Tibial artery (tissue), 4 donors: ENCODE results near the gene PPP1R9B.
A peak's percentile ranks its signal among the peaks of the same experiment; 100 is the strongest.

Experiments
- DNase-seq, 2 donors: peaks; one replicate each; pipeline ENCODE4 v3.0.0-alpha.2; 2019
- H3K27ac ChIP-seq, 2 donors: fragments of 200-600 bp; sonication (generic) in 1 of 2; 1 replicate in 1 of 2; 2 replicates in 1 of 2; pipeline ENCODE4 v1.5.1; 2018 to 2019; ENCODE audit warnings: mild to moderate bottlenecking in 1 of 2
- H3K27me3 ChIP-seq, 2 donors: fragments of 200-600 bp; sonication (generic) in 1 of 2; one replicate each; pipeline versions ENCODE4 v1.5.1 to v1.6.0; 2016 to 2019
- H3K36me3 ChIP-seq, 3 donors: fragments of 200-600 bp; sonication (generic) in 2 of 3; one replicate each; pipeline ENCODE4 v1.5.1; 2016 to 2019; ENCODE audit warnings: mild to moderate bottlenecking in 2 of 3
- H3K4me1 ChIP-seq, 4 donors: fragments of 200-600 bp; sonication (generic) in 2 of 4; 1 replicate in 3 of 4; 2 replicates in 1 of 4; pipeline ENCODE4 v1.5.1; 2016 to 2019
- H3K4me3 ChIP-seq, 2 donors: fragments of 200-600 bp; sonication (generic) in 1 of 2; 1 replicate in 1 of 2; 2 replicates in 1 of 2; pipeline ENCODE4 v1.5.1; 2018 to 2019; ENCODE audit warnings: mild to moderate bottlenecking in 2 of 2
- H3K9me3 ChIP-seq, 3 donors: fragments of 200-600 bp; sonication (generic) in 1 of 3; one replicate each; pipeline ENCODE4 v1.5.1; 2016 to 2019
- CTCF ChIP-seq, 2 experiments: fragments of 200-600 bp in 1 of 2; fragments of 450-650 bp in 1 of 2; IDR thresholded peaks; one replicate each; pipeline ENCODE4 v1.5.1; 2017 to 2019; ENCODE audit warnings: antibody characterized with exemption in 2 of 2, mild to moderate bottlenecking in 1 of 2, moderate library complexity in 1 of 2
- intact Hi-C: fragments of 100-400 bp; cut with DNase I; formaldehyde crosslinking; loops from one replicate; pipeline ENCODE4 v1.15.0; 2023; ENCODE audit warnings: low total_unique reads

The PPP1R9B gene

GRCh38 chr17:50097926-50098325 is 52.6 kb downstream of the PPP1R9B start:
- no peaks in the 10 kb centered on the region for H3K9me3 ChIP-seq
- DNase-seq = no peak
- intact Hi-C loops = loop anchor here (5.0 kb wide), 1 partner anchor 99 kb away; no protein-coding TSS in a partner anchor
- TF ChIP-seq CTCF (IDR thresholded peaks at IDR 0.05) = no peak
- peak overlapping the region in 1 of 2 donors; percentile 96 for H3K27ac ChIP-seq
- H3K27me3 ChIP-seq = no peaks in the 10 kb centered on the region
- H3K4me1 ChIP-seq = peaks cover 0 to 67% (median 54%) of the 10 kb centered on the region in 4 donors
- peaks cover 19 to 51% (median 28%) of the 10 kb centered on the region in 3 donors for H3K36me3 ChIP-seq
- H3K4me3 ChIP-seq = no peak overlapping the region

DNA sequence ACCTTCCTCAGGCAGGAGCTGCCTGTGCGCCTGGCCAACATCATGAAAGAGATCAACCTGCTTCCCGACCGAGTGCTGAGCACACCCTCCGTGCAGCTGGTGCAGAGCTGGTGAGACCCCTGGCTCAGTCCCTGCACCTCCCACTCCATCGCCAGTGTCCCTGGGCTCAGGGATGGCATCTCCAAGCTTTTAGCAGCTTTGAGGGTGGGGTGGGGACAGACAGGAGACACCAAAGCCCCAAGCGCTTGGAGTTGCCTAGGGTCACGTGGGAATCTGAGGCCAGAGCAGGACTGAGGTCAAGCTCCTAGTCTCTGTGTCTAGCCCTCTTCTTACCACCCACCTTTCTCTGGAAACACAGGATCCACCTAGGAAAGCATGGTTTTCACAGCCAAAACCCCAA is 53.0 kb downstream of the PPP1R9B start:
- Histone ChIP-seq H3K27me3 (no peaks in the 10 kb centered on the region), H3K9me3 (no peaks in the 10 kb centered on the region), H3K36me3 (peaks cover 19 to 49% (median 28%) of the 10 kb centered on the region in 3 donors), H3K4me3 (no peak overlapping the region), H3K4me1 (peaks cover 0 to 62% (median 49%) of the 10 kb centered on the region in 4 donors), H3K27ac (peak overlapping the region; percentile 87 to 96)
- DNase-seq = no peak
- intact Hi-C loops = loop anchor here (5.0 kb wide), 1 partner anchor 100 kb away; no protein-coding TSS in a partner anchor
- TF ChIP-seq CTCF (IDR thresholded peaks at IDR 0.05) = no peak

GRCh38 chr17:50096758-50097157 is 53.7 kb downstream of the PPP1R9B start:
- Histone ChIP-seq H3K27ac (peak overlapping the region; percentile 87 to 96), H3K4me3 (peak overlapping the region; percentile 77 to 89), H3K36me3 (peaks cover 19 to 46% (median 28%) of the 10 kb centered on the region in 3 donors), H3K9me3 (no peaks in the 10 kb centered on the region), H3K4me1 (peaks cover 0 to 55% (median 42%) of the 10 kb centered on the region in 4 donors), H3K27me3 (no peaks in the 10 kb centered on the region)
- intact Hi-C loops = loop anchor here (5.0 kb wide), 1 partner anchor 101 kb away; no protein-coding TSS in a partner anchor
- no peak for DNase-seq
- no peak for TF ChIP-seq CTCF (IDR thresholded peaks at IDR 0.05)

GRCh38 chr17:50096092-50096491 is 54.4 kb downstream of the PPP1R9B start:
- Histone ChIP-seq H3K4me1 (peaks cover 0 to 49% (median 36%) of the 10 kb centered on the region in 4 donors), H3K9me3 (no peaks in the 10 kb centered on the region), H3K27ac (peak overlapping the region; percentile 87 to 96), H3K4me3 (peak overlapping the region; percentile 77 to 89), H3K27me3 (no peaks in the 10 kb centered on the region), H3K36me3 (peaks cover 19 to 39% (median 28%) of the 10 kb centered on the region in 3 donors)
- intact Hi-C loops = loop anchor here (5.0 kb wide), 1 partner anchor 101 kb away; no protein-coding TSS in a partner anchor
- TF ChIP-seq CTCF (IDR thresholded peaks at IDR 0.05) = no peak
- no peak for DNase-seq

GRCh38 chr17:50095626-50096037 is 54.8 kb downstream of the PPP1R9B start:
- Histone ChIP-seq H3K9me3 (no peaks in the 10 kb centered on the region), H3K36me3 (peaks cover 23 to 38% (median 30%) of the 10 kb centered on the region in 3 donors), H3K4me1 (peaks cover 0 to 44% (median 31%) of the 10 kb centered on the region in 4 donors), H3K27me3 (no peaks in the 10 kb centered on the region), H3K27ac (peak overlapping the region; percentile 87 to 96), H3K4me3 (peak overlapping the region; percentile 77 to 89)
- TF ChIP-seq CTCF (IDR thresholded peaks at IDR 0.05) = no peak
- intact Hi-C loops = loop anchor here (5.0 kb wide), 1 partner anchor 102 kb away; no protein-coding TSS in a partner anchor
- DNase-seq = no peak
